GM23248 (cell line): Measurements from ENCODE around the gene PTPRU. TPM values are rescaled to one million over a fixed set of nuclear protein-coding genes. Genes with fewer than 3 reads are reported as not detected.

ENCODE experiments used
- DNase-seq: peaks from one replicate; pipeline ENCODE4 v3.0.0-alpha.2; 2015
- H2AFZ ChIP-seq: fragments of 200-600 bp; sonication (generic); 2 replicates; pipeline ENCODE4 v1.6.1; 2016; ENCODE audit warnings: antibody characterized with exemption
- H3F3A ChIP-seq: fragments of 200-600 bp; sonication (generic); 2 replicates; pipeline ENCODE4 v1.6.1; 2016; ENCODE audit warnings: mild to moderate bottlenecking, antibody characterized with exemption, mixed run types; ENCODE audit not compliant: insufficient read depth
- H3K27ac ChIP-seq: fragments of 200-600 bp; sonication (generic); 2 replicates; pipeline ENCODE4 v1.5.1; 2016; ENCODE audit warnings: mild to moderate bottlenecking
- H3K27me3 ChIP-seq: fragments of 200-600 bp; sonication (generic); replicated peaks from 2 replicates; pipeline ENCODE4 v1.6.1; 2016; ENCODE audit warnings: mild to moderate bottlenecking; ENCODE audit not compliant: insufficient read depth
- H3K36me3 ChIP-seq: fragments of 200-600 bp; sonication (generic); 2 replicates; pipeline ENCODE4 v1.6.1; 2016; ENCODE audit warnings: low read depth, mild to moderate bottlenecking
- H3K4me1 ChIP-seq: fragments of 200-600 bp; sonication (generic); 2 replicates; pipeline ENCODE4 v1.6.1; 2016; ENCODE audit warnings: mild to moderate bottlenecking; ENCODE audit not compliant: insufficient read depth
- H3K4me2 ChIP-seq: fragments of 200-600 bp; sonication (generic); one replicate; pipeline ENCODE4 v1.6.1; 2016; ENCODE audit warnings: mild to moderate bottlenecking; ENCODE audit not compliant: unreplicated experiment
- H3K4me3 ChIP-seq: fragments of 200-600 bp; sonication (generic); 2 replicates; pipeline ENCODE4 v1.5.1; 2016; ENCODE audit warnings: mild to moderate bottlenecking
- H3K79me2 ChIP-seq: fragments of 200-600 bp; sonication (generic); 2 replicates; pipeline ENCODE4 v1.6.1; 2016; ENCODE audit warnings: mild to moderate bottlenecking; ENCODE audit not compliant: insufficient read depth
- H3K9ac ChIP-seq: fragments of 200-600 bp; sonication (generic); 2 replicates; pipeline ENCODE4 v1.6.1; 2016; ENCODE audit warnings: mild to moderate bottlenecking
- H3K9me2 ChIP-seq: fragments of 200-600 bp; sonication (generic); 2 replicates; pipeline ENCODE4 v1.6.1; 2016; ENCODE audit warnings: mixed run types, mild to moderate bottlenecking, moderate library complexity; ENCODE audit not compliant: insufficient read depth
- H3K9me3 ChIP-seq: fragments of 200-600 bp; sonication (generic); one replicate; pipeline ENCODE4 v1.6.1; 2017; ENCODE audit warnings: low read depth
- H4K20me1 ChIP-seq: fragments of 200-600 bp; sonication (generic); 2 replicates; pipeline ENCODE4 v1.6.0; 2016; ENCODE audit not compliant: insufficient read depth
- EZH2 ChIP-seq: fragments of 200-600 bp; sonication (generic); IDR thresholded peaks from 2 replicates; pipeline ENCODE4 v1.6.1; 2018; ENCODE audit warnings: antibody characterized with exemption, mild to moderate bottlenecking; ENCODE audit not compliant: insufficient read depth, poor library complexity, severe bottlenecking
- EZH2phosphoT487 ChIP-seq: fragments of 200-600 bp; sonication (generic); IDR thresholded peaks from 2 replicates; pipeline ENCODE4 v1.6.1; 2018; ENCODE audit warnings: antibody characterized with exemption, moderate library complexity, mild to moderate bottlenecking, low read depth; ENCODE audit not compliant: insufficient read depth
- WGBS, 2 experiments: methylation state at CpG; one replicate each; pipeline ENCODE4 v1.1.6; 2015 to 2017; ENCODE audit warnings: low lambda C conversion rate in 2 of 2, low coverage in 1 of 2; ENCODE audit errors: missing lambda C conversion rate in 2 of 2; 5-methylcytosine and 5-hydroxymethylcytosine counted together
- in situ Hi-C: fragments of 300-500 bp; cut with MboI; formaldehyde crosslinking; loops from 2 replicates; pipeline ENCODE4 v1.15.0; 2020
- polyA plus RNA-seq: library from polyadenylated mRNA; unstranded; fragments of >200 nt; fragmentation: Nextera tagmentation; extraction: Ambion mirVana; gene quantifications from 2 replicates; pipeline ENCODE4 v1.2.1, GENCODE V29; 2016
- total RNA-seq: library from RNA; depleted of rRNA; stranded (reverse); fragments of >200 nt; shearing (Covaris generic); gene quantifications from 2 replicates; pipeline ENCODE4 v1.2.3, GENCODE V29; 2014

The PTPRU gene
- total and polyA plus RNA-seq, 2 experiments from 2014 or later = 6.2 to 16.8 TPM

- H3K4me2 ChIP-seq = no peak overlapping the region
- H3K9me2 ChIP-seq = no peaks in the 10 kb centered on the region
- no peak for TF ChIP-seq EZH2phosphoT487
- TF ChIP-seq EZH2 = no peak
- no peak overlapping the region for H3K9ac ChIP-seq
- H3F3A ChIP-seq = no peaks in the 10 kb centered on the region
- H4K20me1 ChIP-seq = no peaks in the 10 kb centered on the region
- DNase-seq = no peak
- no peaks in the 10 kb centered on the region for H3K9me3 ChIP-seq
- H3K79me2 ChIP-seq = no peaks in the 10 kb centered on the region
- H3K4me1 ChIP-seq = no peaks in the 10 kb centered on the region
- in situ Hi-C loops = no loop called here
- H3K27ac ChIP-seq = no peak overlapping the region
- no peaks in the 10 kb centered on the region for H3K36me3 ChIP-seq
- no peak overlapping the region for H3K4me3 ChIP-seq
- WGBS, 2 experiments = 85 to 93% methylated on average over 9 of the region's 9 CpGs
- no peak overlapping the region for H2AFZ ChIP-seq
- no peaks in the 10 kb centered on the region for H3K27me3 ChIP-seq
Measured at GRCh38 chr1:29327223-29327935, 91.1 kb downstream of the PTPRU start.

- DNase-seq = no peak
- no peak overlapping the region for H2AFZ ChIP-seq
- whole genome bisulfite sequencing, 2 experiments = 81 to 82% methylated on average over 7 of the region's 9 CpGs
- no peaks in the 10 kb centered on the region for H3K79me2 ChIP-seq
- H3K4me3 ChIP-seq = no peak overlapping the region
- no peaks in the 10 kb centered on the region for H3K4me1 ChIP-seq
- H3F3A ChIP-seq = no peaks in the 10 kb centered on the region
- no peaks in the 10 kb centered on the region for H3K9me2 ChIP-seq
- in situ Hi-C loops = no loop called here
- no peak for TF ChIP-seq EZH2phosphoT487
- H3K4me2 ChIP-seq = no peak overlapping the region
- no peak overlapping the region for H3K27ac ChIP-seq
- no peaks in the 10 kb centered on the region for H3K36me3 ChIP-seq
- H3K9ac ChIP-seq = no peak overlapping the region
- no peaks in the 10 kb centered on the region for H3K27me3 ChIP-seq
- no peaks in the 10 kb centered on the region for H3K9me3 ChIP-seq
- H4K20me1 ChIP-seq = no peaks in the 10 kb centered on the region
Measured at GRCh38 chr1:29329022-29329775, 92.9 kb downstream of the PTPRU start.

GRCh38 chr1:29330089-29330488 is 93.8 kb downstream of the PTPRU start:
- in situ Hi-C loops = no loop called here
- Histone ChIP-seq H4K20me1 (no peaks in the 10 kb centered on the region), H3K79me2 (no peaks in the 10 kb centered on the region), H3K36me3 (no peaks in the 10 kb centered on the region), H3K4me1 (no peaks in the 10 kb centered on the region), H3K4me3 (no peak overlapping the region), H3K9me2 (no peaks in the 10 kb centered on the region), H3K9me3 (no peaks in the 10 kb centered on the region), H2AFZ (no peak overlapping the region), H3F3A (no peaks in the 10 kb centered on the region), H3K27me3 (no peaks in the 10 kb centered on the region), H3K27ac (no peak overlapping the region), H3K9ac (no peak overlapping the region), H3K4me2 (no peak overlapping the region)
- TF ChIP-seq EZH2phosphoT487 = no peak
- no peak for TF ChIP-seq EZH2
- 55 to 56% methylated on average over 2 of the region's 2 CpGs for WGBS, 2 experiments
- DNase-seq = no peak

GRCh38 chr1:29330856-29331255 is 94.5 kb downstream of the PTPRU start:
- H3K4me2 ChIP-seq = no peak overlapping the region
- H3K4me3 ChIP-seq = no peak overlapping the region
- no peaks in the 10 kb centered on the region for H3K9me3 ChIP-seq
- 0 out of 2 replicates have a peak, but pooled peaks cover 6% of the 10 kb centered on the region for H3K27me3 ChIP-seq
- TF ChIP-seq EZH2phosphoT487 (no peak), EZH2 (no peak)
- H4K20me1 ChIP-seq = no peaks in the 10 kb centered on the region
- no peak overlapping the region for H3K9ac ChIP-seq
- H3F3A ChIP-seq = no peaks in the 10 kb centered on the region
- WGBS, 2 experiments = 55% methylated on average over 7 of the region's 7 CpGs
- DNase-seq = no peak
- H2AFZ ChIP-seq = no peak overlapping the region
- in situ Hi-C loops = no loop called here
- no peaks in the 10 kb centered on the region for H3K79me2 ChIP-seq
- H3K36me3 ChIP-seq = no peaks in the 10 kb centered on the region
- no peaks in the 10 kb centered on the region for H3K9me2 ChIP-seq
- H3K27ac ChIP-seq = no peak overlapping the region
- no peaks in the 10 kb centered on the region for H3K4me1 ChIP-seq
